ENCODE results near the gene DPY19L1.

DNA sequence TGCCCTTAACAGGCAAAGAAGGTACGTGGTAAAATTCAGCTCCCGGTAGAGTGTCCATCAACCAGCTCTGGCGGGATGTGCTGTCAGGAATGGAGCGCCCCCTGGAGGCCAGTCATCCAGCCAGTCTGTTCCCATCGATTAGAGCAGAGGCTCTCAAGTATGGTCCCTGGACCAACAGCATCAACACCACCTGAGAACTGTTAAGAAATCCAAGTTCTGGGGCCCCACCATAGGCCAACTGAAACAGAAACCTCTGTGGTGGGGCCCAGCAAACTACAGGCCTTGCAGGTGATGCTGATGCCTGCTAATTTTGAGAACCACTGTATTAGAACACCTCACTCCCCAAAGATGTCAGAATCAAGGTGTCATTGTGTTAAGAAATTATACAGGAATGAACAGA, 109.2 kb downstream of the DPY19L1 start:
- TF ChIP-seq GATA3 (IDR thresholded peaks at IDR 0.05; ENCODE audit: low read depth, low read length) (no peak), GATA2 (IDR thresholded peaks at IDR 0.05; ENCODE audit: low read depth, low read length) (no peak)

All from SH-SY5Y (cell line).